GM21447 (cell line): ENCODE measurements around the gene WDR1.

Experiments used
- ATAC-seq: cut with Tn5 transposase; IDR thresholded peaks from one replicate; pipeline ENCODE4 v1.9.1; 2021; ENCODE audit not compliant: unreplicated experiment

WDR1 gene

GRCh38 chr4:10075158-10075863 lies 41.3 kb downstream of the WDR1 start:
- ATAC-seq, result no peak

GRCh38 chr4:10074767-10075105 lies 41.9 kb downstream of the WDR1 start:
- ATAC-seq, result no peak

DNA sequence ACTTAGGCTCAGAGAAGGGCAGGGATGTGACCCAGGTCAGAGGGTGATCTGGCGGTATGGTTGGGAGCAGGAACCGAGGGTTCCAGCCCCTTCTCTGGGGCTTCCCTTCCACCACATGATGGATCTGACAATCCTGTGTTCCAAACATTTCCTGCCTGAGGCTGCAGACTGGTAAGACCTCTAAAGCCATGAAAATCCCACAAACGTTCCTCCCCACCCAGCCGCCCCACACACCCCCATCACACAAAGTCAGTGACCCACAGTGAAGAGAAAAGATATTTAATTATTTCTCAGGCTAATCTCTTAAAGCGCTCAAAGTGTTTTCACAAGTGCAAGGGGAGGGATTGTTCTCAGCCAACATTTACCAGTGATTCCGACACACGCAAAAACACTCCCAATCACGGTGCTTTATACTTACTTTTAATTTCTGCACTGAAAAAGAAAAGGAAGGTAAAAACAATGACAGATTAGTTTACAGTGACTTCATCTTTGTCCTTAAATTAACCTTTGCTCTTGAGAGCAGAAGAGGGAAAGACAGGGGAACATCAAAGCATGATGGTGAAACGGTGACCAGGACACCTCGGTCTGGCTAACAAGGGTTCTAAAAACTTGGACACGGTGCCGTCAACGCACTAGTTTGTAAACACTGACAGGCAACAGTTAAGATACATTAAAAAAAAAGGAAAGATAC lies 42.4 kb downstream of the WDR1 start:
- ATAC-seq, result no peak

GRCh38 chr4:10072420-10073017 lies 44.1 kb downstream of the WDR1 start:
- ATAC-seq, result no peak

- ATAC-seq, result no peak
Observed at GRCh38 chr4:10069075-10069642, 47.4 kb downstream of the WDR1 start.

DNA sequence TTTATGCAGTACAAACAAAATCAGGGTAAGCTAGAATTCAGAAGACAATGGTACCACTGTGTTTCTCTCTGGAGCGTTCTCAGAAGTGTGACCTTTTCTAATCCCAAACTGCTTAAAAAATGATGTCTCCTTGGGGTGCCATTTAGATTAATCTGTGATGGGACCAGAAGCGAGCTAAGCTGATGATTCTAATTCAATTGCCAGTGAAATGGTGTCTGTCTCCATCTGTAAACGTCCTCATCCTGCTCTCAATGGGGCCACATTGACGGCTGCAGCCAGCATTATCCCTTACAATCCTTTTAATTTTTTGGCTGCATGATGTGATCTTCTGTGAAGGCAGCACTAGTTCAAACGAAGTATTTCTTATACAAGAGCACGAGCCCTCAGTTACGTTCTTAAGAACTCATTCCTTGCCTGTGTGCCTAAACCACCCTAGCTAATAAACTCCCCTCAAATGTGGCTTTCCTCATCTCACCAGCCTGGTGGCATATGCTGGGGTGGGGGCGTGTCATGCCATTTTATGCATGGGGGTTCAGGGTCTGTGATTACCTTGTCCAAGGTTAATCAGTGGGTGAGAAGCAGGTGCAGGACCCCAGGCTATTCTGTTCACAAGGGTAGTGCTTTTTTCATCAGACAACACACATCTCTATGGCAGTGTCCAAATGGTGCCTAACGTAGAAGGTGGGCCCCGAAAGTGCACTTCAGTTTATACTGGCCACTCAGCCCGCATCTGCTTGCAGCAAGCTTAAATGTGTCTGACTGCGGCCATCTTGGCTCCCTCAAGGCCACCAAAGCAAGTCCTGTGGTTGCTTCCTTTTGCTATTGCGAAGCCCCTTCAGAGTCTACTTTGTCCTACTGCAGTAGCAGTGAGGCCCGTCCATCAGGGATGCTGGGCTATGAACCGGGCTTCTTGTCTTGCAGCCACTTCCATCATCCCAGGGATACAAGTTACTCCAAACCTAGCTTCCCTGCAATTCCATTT lies 49.6 kb downstream of the WDR1 start:
- ATAC-seq, result no peak

DNA sequence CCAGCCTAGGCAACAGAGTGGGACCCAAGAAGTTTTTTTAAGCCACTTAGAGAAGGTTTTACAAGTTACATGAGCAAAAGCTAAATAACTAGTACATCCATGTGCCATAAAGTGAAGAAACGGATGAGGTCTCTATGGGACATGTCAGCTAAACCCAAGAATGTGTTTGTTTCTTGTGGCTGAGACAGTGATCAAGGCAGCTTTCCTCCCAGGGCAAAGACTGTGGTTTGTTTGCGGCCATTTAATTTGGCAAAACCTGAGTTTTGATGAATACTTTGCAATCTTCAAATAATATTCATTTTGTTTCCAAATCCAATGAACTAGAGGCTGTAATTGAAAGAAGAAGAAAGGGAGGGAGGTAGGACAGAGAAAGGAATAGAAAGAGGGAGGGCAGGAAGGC lies 50.4 kb downstream of the WDR1 start:
- no peak for ATAC-seq

DNA sequence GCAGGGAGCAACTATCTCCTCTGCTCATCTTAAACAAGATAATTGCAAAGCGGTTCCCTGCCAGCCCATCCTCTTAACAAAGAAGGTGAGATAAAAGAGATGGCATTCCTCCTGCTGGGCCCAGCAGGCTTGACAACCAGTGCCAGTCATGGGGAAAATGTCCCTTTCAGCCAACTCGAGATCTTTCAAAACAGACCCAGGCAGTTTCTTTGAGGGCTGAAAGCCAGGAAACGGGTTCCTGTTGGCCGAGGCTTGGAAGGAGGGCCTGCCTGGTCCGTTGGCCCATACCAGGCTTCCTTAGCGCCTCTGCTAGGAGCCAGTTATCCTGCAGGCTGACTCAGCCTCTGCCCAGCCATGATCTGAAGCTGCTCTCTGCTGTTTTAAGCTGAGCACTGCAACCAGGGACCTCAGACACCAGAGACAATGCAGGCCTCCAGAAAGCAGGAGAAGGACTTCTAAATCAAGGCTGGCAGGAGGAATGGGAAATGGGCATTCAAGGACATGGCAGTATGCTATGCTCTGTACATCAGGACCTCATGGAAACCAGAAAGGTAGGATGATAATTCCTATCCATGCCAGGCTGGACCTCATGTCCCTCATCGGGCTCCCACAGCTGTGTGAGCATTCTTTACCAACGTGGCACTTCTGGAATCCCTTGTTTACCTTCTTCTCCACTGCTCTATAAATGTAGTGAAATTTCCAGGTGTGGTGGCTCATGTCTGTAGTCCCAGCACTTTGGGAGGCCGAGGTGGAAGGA lies 52.9 kb downstream of the WDR1 start:
- ATAC-seq, result no peak

DNA sequence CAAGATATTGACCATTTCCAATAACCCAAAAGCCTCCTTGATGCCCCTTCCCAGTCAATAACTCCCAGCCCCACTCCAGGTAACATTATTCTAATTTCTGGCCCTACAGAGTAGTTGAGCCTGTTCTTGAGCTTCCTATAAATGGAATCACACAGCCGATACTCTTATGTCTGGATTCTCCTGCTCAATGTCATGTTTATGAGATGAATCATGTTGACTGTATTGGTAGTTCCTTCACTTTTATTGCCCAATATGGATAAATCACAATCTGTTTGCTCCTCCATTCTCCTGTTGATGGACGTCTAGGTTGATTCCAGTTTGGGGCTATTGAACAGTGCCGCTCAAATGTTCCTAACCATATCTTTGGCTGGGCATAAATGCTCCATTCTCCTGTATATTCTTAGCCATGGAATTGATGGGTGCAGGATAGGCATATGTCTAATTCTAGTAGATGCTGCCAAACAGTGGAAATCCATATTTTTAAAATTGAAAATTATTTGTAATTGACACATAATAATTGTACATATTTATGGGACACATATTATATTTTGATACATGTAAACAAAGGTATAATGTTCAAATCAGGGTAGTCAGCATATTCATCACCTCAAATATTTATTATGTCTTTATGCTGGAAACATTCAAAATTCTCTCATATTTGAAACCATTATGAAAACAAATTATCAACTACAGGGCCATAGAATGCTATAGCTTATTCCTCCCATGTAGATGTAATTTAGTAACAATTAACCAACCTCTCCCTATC lies 54.8 kb downstream of the WDR1 start:
- ATAC-seq, result no peak

DNA sequence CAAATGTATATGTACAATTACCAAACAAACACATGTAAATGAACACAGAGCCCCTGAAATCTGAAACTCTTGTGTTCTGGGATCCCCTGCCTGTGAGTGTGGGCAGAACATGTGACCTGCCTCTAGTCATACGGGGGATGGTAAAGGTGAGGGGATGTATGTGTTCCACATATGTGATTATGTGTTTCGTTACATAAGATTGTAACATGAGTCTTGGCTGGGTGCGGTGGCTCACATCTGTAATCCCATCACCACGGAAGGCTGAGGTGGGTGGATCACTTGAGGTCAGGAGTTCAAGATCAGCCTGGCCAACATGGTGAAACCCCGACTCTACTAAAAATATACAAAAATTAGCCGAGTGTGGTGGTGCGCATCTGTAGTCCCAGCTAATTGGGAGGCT lies 58.2 kb downstream of the WDR1 start:
- ATAC-seq, result no peak

GRCh38 chr4:10057023-10057395 lies 59.6 kb downstream of the WDR1 start:
- no peak for ATAC-seq

- no peak for ATAC-seq
Observed at GRCh38 chr4:10056334-10057022, 60.1 kb downstream of the WDR1 start.

- ATAC-seq, result no peak
Observed at GRCh38 chr4:10055871-10056270, 60.7 kb downstream of the WDR1 start.

- ATAC-seq, result no peak
Observed at GRCh38 chr4:10054571-10055041, 62.0 kb downstream of the WDR1 start.

- no peak for ATAC-seq
Observed at GRCh38 chr4:10053635-10054453, 62.8 kb downstream of the WDR1 start.

DNA sequence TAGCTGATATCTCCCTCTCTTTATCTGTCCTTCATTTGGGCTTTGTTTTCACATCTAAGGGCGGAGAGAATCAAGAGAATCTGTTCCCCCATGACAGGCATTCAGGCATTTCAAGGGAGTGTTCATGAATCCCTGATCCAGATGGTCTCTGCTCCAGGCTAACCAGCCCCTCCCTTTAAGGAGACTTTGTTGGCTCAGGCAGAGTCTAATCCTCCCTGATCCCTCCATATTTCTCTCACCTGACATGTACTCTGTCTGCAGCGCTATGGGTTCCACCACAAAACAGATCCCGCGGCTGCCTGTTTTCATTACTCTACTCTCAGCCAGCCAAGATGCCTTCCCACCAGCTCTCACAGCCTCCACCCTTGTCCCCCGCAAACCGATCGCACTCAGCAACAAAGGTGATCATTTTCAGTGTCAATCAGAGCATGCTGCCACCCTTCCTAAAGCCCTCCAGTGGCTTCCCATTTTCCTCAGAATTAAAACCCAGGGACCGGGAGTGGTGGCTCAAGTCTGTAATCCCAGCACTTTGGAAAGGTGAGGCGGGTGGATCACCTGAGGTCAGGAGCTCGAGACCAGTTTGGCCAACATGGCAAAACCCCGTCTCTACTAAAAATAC lies 65.0 kb downstream of the WDR1 start:
- ATAC-seq, result no peak

DNA sequence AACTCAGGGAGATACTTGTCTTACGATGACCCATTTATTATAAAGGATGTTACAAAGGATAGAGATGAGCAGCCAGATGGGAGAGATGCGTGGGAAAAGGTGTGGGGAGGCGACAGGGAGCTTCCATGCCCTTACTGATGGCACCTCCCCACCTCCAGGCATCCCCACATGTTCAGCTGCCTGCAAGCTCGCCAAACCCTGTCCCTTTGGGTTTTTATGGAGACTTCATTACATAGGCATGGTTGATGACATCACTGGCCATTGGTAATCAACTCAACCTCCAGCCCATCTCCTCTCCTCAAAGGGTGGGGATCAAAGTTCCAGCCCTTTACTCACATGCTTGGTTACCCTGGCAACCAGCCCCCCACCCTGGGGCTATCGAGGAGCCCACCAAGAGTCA lies 65.9 kb downstream of the WDR1 start:
- no peak for ATAC-seq

DNA sequence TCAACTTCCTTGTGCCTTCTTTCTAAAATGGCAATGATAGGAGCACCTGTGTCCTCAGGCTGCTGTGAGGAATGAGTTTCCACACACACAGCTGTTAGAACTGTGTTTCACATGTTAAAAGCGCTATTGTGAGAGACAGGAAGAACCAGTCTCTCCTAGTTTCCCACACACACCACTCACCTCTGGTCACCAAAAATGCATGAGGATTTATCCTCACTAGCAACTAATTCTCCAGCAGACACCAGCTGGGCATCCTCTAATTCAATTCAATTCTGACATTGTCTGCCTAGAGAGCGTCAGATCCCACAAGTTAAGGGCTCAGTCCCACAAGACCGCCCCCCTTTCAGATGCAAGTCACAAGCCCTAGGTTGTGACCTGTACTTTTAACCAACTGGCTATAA lies 66.3 kb downstream of the WDR1 start:
- ATAC-seq, result no peak
